ENCODE data around the gene ZBTB21.
"Not testable (repeated sequence)": the region's sequence is repeated elsewhere in the genome, so short reads cannot be mapped to it uniquely, and the experiment has no call there.

The ZBTB21 gene

GRCh38 chr21:41970751-41971653, 39.2 kb downstream of the ZBTB21 start:
- DNase-seq = no peak

- no peak for DNase-seq
These were observed 40.1 kb downstream of the ZBTB21 start for GRCh38 chr21:41970106-41970391.

GRCh38 chr21:41967708-41968107, 42.5 kb downstream of the ZBTB21 start:
- no peak for DNase-seq

GRCh38 chr21:41966872-41967621, 43.1 kb downstream of the ZBTB21 start:
- DNase-seq = no peak

GRCh38 chr21:41966041-41966833, 43.9 kb downstream of the ZBTB21 start:
- no peak for DNase-seq

- DNase-seq = no peak
These were observed 44.6 kb downstream of the ZBTB21 start for GRCh38 chr21:41965461-41966013.

GRCh38 chr21:41965045-41965444, 45.1 kb downstream of the ZBTB21 start:
- no peak for DNase-seq

- DNase-seq = no peak
These were observed 46.0 kb downstream of the ZBTB21 start for GRCh38 chr21:41964171-41964570.

- DNase-seq = no peak
These were observed 47.7 kb downstream of the ZBTB21 start for GRCh38 chr21:41962425-41962966.

- DNase-seq = no peak
These were observed 48.4 kb downstream of the ZBTB21 start for GRCh38 chr21:41961753-41962152.

GRCh38 chr21:41961282-41961701, 48.9 kb downstream of the ZBTB21 start:
- DNase-seq = no peak

GRCh38 chr21:41960386-41960785, 49.8 kb downstream of the ZBTB21 start:
- DNase-seq = no peak

GRCh38 chr21:41959697-41960096, 50.5 kb downstream of the ZBTB21 start:
- not testable (repeated sequence) for DNase-seq

GRCh38 chr21:41958886-41959563, 51.1 kb downstream of the ZBTB21 start:
- peak in 13 of 56 donors; percentile 14 to 56 (median 28) for DNase-seq

GRCh38 chr21:41957991-41958766, 52.0 kb downstream of the ZBTB21 start:
- DNase-seq = peak in 7 of 56 donors; percentile 19 to 46 (median 24)

- DNase-seq = peak in 6 of 56 donors; percentile 12 to 48 (median 28)
These were observed 53.0 kb downstream of the ZBTB21 start for GRCh38 chr21:41956926-41957729.

- no peak for DNase-seq
These were observed 54.6 kb downstream of the ZBTB21 start for GRCh38 chr21:41955516-41955915.

GRCh38 chr21:41954654-41955499, 55.3 kb downstream of the ZBTB21 start:
- DNase-seq = no peak
